GM12878 (cell line): Measurements from ENCODE around the gene CIAO2B. TPM values are rescaled to one million over a fixed set of nuclear protein-coding genes. Genes with fewer than 3 reads are reported as not detected.

Experiments
- ATAC-seq: fragments of 200-7000 bp; cut with Tn5 transposase; 3 replicates; pipeline ENCODE4 v1.9.1; 2020; ENCODE audit warnings: mild to moderate bottlenecking, moderate library complexity
- BruUV-seq: library from RNA; stranded (reverse); fragments of 400-500 nt; replicated peaks from 2 replicates; lab custom pipeline; 2021; lab: Mats Ljungman, UMichigan
- CTCF ChIA-PET: fragments of 300-600 bp; sonication (Branson Sonifier 250); formaldehyde crosslinking; extraction: SDS; loops from one replicate; lab custom pipeline; 2021; ENCODE audit warnings: inconsistent platforms; lab: Yijun Ruan, JAX
- POLR2A ChIA-PET: fragments of 350-600 bp; formaldehyde crosslinking; extraction: SDS; loops from one replicate; lab custom pipeline; 2021; ENCODE audit warnings: inconsistent platforms; lab: Charles Lee
- RAD21 ChIA-PET: fragments of 300-600 bp; sonication (Branson Sonifier 250); formaldehyde crosslinking; loops from one replicate; lab custom pipeline; 2023; ENCODE audit warnings: antibody characterized with exemption; ENCODE audit not compliant: unreplicated experiment; lab: Charles Lee
- SMC1A ChIA-PET: fragments of 300-600 bp; sonication (Branson Sonifier 250); formaldehyde crosslinking; loops from one replicate; lab custom pipeline; 2023; ENCODE audit not compliant: unreplicated experiment, uncharacterized antibody; lab: Charles Lee
- DNase-seq: peaks from one replicate; pipeline ENCODE4 v3.0.0-alpha.2; 2011; ENCODE audit warnings: low read depth, low spot score
- FAIRE-seq: peaks from 3 replicates; lab custom pipeline; 2011; peaks lifted over from hg19 to GRCh38; lab: Jason Lieb, UNC
- H2AFZ ChIP-seq: 2 replicates; pipeline ENCODE4 v1.6.0; 2011; ENCODE audit warnings: low read depth, low read length, control low read depth; ENCODE audit not compliant: control insufficient read depth
- H3K27ac ChIP-seq: 2 replicates; pipeline ENCODE4 v1.5.1; 2011; ENCODE audit warnings: control low read depth; ENCODE audit not compliant: control insufficient read depth, insufficient read depth
- H3K27me3 ChIP-seq, 2 experiments: replicated peaks in 1 of 2; 2 replicates each; pipeline versions ENCODE4 v1.6.0 to v1.6.1; 2011; ENCODE audit warnings: low read length in 1 of 2; ENCODE audit not compliant: control insufficient read depth in 2 of 2, insufficient read depth in 2 of 2
- H3K36me3 ChIP-seq, 2 experiments: 2 replicates each; pipeline ENCODE4 v1.5.1; 2011; ENCODE audit warnings: low read length in 1 of 2; ENCODE audit not compliant: control insufficient read depth in 2 of 2, insufficient read depth in 2 of 2
- H3K4me1 ChIP-seq: 2 replicates; pipeline ENCODE4 v1.6.1; 2011; ENCODE audit warnings: mild to moderate bottlenecking, low read length, moderate library complexity, mixed read lengths; ENCODE audit not compliant: control insufficient read depth, insufficient read depth
- H3K4me2 ChIP-seq: 2 replicates; pipeline ENCODE4 v1.6.0; 2011; ENCODE audit warnings: control low read depth; ENCODE audit not compliant: control insufficient read depth, insufficient read depth
- H3K4me3 ChIP-seq: fragments of 200-600 bp; sonication (generic); 2 replicates; pipeline ENCODE4 v1.5.1; 2016
- H3K79me2 ChIP-seq: 2 replicates; pipeline ENCODE4 v1.6.0; 2011; ENCODE audit warnings: low read length; ENCODE audit not compliant: control insufficient read depth, insufficient read depth
- H3K9ac ChIP-seq: 2 replicates; pipeline ENCODE4 v1.8.0; 2011; ENCODE audit warnings: low read length, control low read depth, mixed read lengths; ENCODE audit not compliant: control insufficient read depth, insufficient read depth
- H3K9me3 ChIP-seq: replicated peaks from 3 replicates; pipeline ENCODE4 v1.5.1; 2011; ENCODE audit warnings: mild to moderate bottlenecking, low read length; ENCODE audit not compliant: control insufficient read depth, insufficient read depth
- H4K20me1 ChIP-seq: 2 replicates; pipeline ENCODE4 v1.6.0; 2011; ENCODE audit not compliant: control insufficient read depth, insufficient read depth
- E4F1 ChIP-seq: fragments of 450-650 bp; IDR thresholded peaks from 2 replicates; pipeline ENCODE4 v1.6.1; 2018; ENCODE audit warnings: borderline replicate concordance, mild to moderate bottlenecking; ENCODE audit not compliant: partially characterized antibody
- EED ChIP-seq: sonication (generic); IDR thresholded peaks from 2 replicates; pipeline ENCODE4 v1.6.1; 2016; ENCODE audit warnings: antibody characterized with exemption, low read depth
- MEF2B ChIP-seq: fragments of 450-650 bp; IDR thresholded peaks from 2 replicates; pipeline ENCODE4 v1.6.1; 2018; ENCODE audit warnings: mild to moderate bottlenecking, moderate library complexity; ENCODE audit not compliant: partially characterized antibody, poor library complexity, severe bottlenecking
- NR2F1 ChIP-seq: fragments of 450-650 bp; conservative IDR thresholded peaks from 2 replicates; pipeline ENCODE4 v1.6.1; 2017; ENCODE audit warnings: mild to moderate bottlenecking
- PML ChIP-seq: IDR thresholded peaks from 2 replicates; pipeline ENCODE4 v1.6.1; 2012; ENCODE audit warnings: low read length, inconsistent platforms
- RELB ChIP-seq: fragments of 450-650 bp; IDR thresholded peaks from 2 replicates; pipeline ENCODE4 v1.6.1; 2017; ENCODE audit warnings: low read depth, mild to moderate bottlenecking, moderate library complexity
- SMARCA5 ChIP-seq: fragments of 450-650 bp; IDR thresholded peaks from 2 replicates; pipeline ENCODE4 v1.6.1; 2017; ENCODE audit warnings: mild to moderate bottlenecking
- WGBS: methylation state at CpG from one replicate; pipeline ENCODE4 v1.1.6; 2016; ENCODE audit warnings: low lambda C conversion rate; ENCODE audit not compliant: insufficient replicate concordance, insufficient coverage; ENCODE audit errors: missing lambda C conversion rate; 5-methylcytosine and 5-hydroxymethylcytosine counted together
- in situ Hi-C: fragments of 300-500 bp; cut with MboI; formaldehyde crosslinking; loops from 9 replicates; pipeline ENCODE4 v1.14.3; 2018; ENCODE audit warnings: mixed read lengths
- intact Hi-C: fragments of 100-400 bp; cut with micrococcal nuclease; formaldehyde crosslinking; loops from one replicate; pipeline ENCODE4 v1.14.2; 2022; ENCODE audit not compliant: unreplicated experiment
- polyA plus RNA-seq, 11 experiments: library from polyadenylated mRNA; depleted of rRNA in 4 of 11; unstranded in 6 of 11; stranded (reverse) in 5 of 11; fragments of >200 nt; fragmentation: Nextera tagmentation in 4 of 11; fragmentation: Illumina TruSeq in 1 of 11; extraction: Ambion mirVana in 4 of 11; extraction: Trizol in 1 of 11; gene quantifications; 1 replicate in 1 of 11; 2 replicates in 10 of 11; pipeline versions ENCODE4 v1.2.1 to v1.2.3, GENCODE V29; 2011 to 2016; ENCODE audit warnings: inconsistent platforms in 2 of 11, missing spikeins in 2 of 11, low read depth in 1 of 11
- total RNA-seq, 4 experiments: library from RNA; depleted of rRNA in 3 of 4; stranded (reverse); fragments of >200 nt in 3 of 4; fragmentation: Illumina TruSeq in 1 of 4; extraction: Trizol in 1 of 4; gene quantifications; 2 replicates each; pipeline versions ENCODE4 v1.2.1 to v1.2.3, GENCODE V29; 2013 to 2021

The CIAO2B gene
- total and polyA plus RNA-seq, 10 of the 15 experiments (the other 5 are each of a cell fraction or from before 2014, with no cell fraction given), result 76.4 to 241 (median 138) TPM

- Histone ChIP-seq H3K27me3 (no peaks in the 10 kb centered on the region; a peak in 1 of 4 replicates), H3K27ac (no peak overlapping the region), H3K36me3 (no peaks in the 10 kb centered on the region), H3K79me2 (no peaks in the 10 kb centered on the region), H3K4me2 (no peak overlapping the region), H4K20me1 (no peaks in the 10 kb centered on the region), H2AFZ (no peak overlapping the region), H3K9me3 (no peaks in the 10 kb centered on the region), H3K9ac (no peak overlapping the region), H3K4me1 (peaks cover 3% of the 10 kb centered on the region; the same call in 1 of the 2 replicates), H3K4me3 (no peak overlapping the region)
- ChIA-PET CTCF (interaction anchor here (0.9 to 2.5 kb wide), 13 partner anchors 10 to 217 kb away, joined by 3 to 13 read pairs (median 7); partner anchors contain the start of genes B3GNT9 and CES3), SMC1A (interaction anchor here (0.7 to 2.9 kb wide), 6 partner anchors 9 to 209 kb away, joined by 3 to 9 read pairs (median 4); no protein-coding TSS in a partner anchor), POLR2A (no interaction called here), RAD21 (interaction anchor here (0.7 to 1.4 kb wide), 8 partner anchors 9 to 364 kb away, joined by 3 to 5 read pairs (median 3); no protein-coding TSS in a partner anchor)
- ATAC-seq (no peak), FAIRE-seq (no peak), DNase-seq (no peak)
- 58% methylated on average over 14 of the region's 14 CpGs for WGBS
- in situ Hi-C loops (loop anchor here (10.0 to 25.0 kb wide), 2 partner anchors 179 to 437 kb away; partner anchors contain the start of genes B3GNT9, FBXL8, TRADD and ZDHHC1), intact Hi-C loops (loop anchor here (5.0 kb wide), 1 partner anchor 37 kb away; no protein-coding TSS in a partner anchor)
- TF ChIP-seq SMARCA5, result no peak
- TF ChIP-seq EED, result no peak
- no peak for TF ChIP-seq RELB
- no peak for TF ChIP-seq PML
- TF ChIP-seq NR2F1, result no peak
- no peak for TF ChIP-seq E4F1
- no peak for TF ChIP-seq MEF2B
- no TSS peak for BruUV-seq
These were observed 41.2 kb upstream of the CIAO2B start for GRCh38 chr16:66975302-66975893.
